ENCODE measurements around the gene CRTC3. TPM values are rescaled to one million over a fixed set of nuclear protein-coding genes. Genes with fewer than 3 reads are reported as not detected.

CRTC3 gene
- total RNA-seq, 2 experiments from 2014 or later, result 28.9 to 30.3 TPM

GRCh38 chr15:90606641-90607040 lies 76.9 kb downstream of the CRTC3 start:
- H3K27me3 Mint-ChIP-seq, result no peaks in the 10 kb centered on the region
- DNase-seq, result no peak
- peaks cover 24% of the 10 kb centered on the region for H3K4me1 Mint-ChIP-seq
- no peak overlapping the region for H3K4me3 Mint-ChIP-seq
- H3K27ac Mint-ChIP-seq, result no peak overlapping the region
- H3K9me3 Mint-ChIP-seq, result no peaks in the 10 kb centered on the region
- H3K36me3 Mint-ChIP-seq, result peaks cover 37% of the 10 kb centered on the region

GRCh38 chr15:90607361-90607760 lies 77.6 kb downstream of the CRTC3 start:
- no peak for DNase-seq
- Mint-ChIP-seq H3K27ac (no peak overlapping the region), H3K9me3 (no peaks in the 10 kb centered on the region), H3K4me1 (peaks cover 25% of the 10 kb centered on the region), H3K4me3 (no peak overlapping the region), H3K27me3 (no peaks in the 10 kb centered on the region), H3K36me3 (peaks cover 32% of the 10 kb centered on the region)

- Mint-ChIP-seq H3K4me3 (no peak overlapping the region), H3K9me3 (no peaks in the 10 kb centered on the region), H3K27me3 (no peaks in the 10 kb centered on the region), H3K4me1 (peaks cover 21% of the 10 kb centered on the region), H3K27ac (no peak overlapping the region), H3K36me3 (peaks cover 21% of the 10 kb centered on the region)
- DNase-seq, result no peak
Observed at GRCh38 chr15:90609242-90610180, 79.8 kb downstream of the CRTC3 start.

GRCh38 chr15:90610190-90610589 lies 80.5 kb downstream of the CRTC3 start:
- H3K4me3 Mint-ChIP-seq, result no peak overlapping the region
- peaks cover 19% of the 10 kb centered on the region for H3K4me1 Mint-ChIP-seq
- H3K9me3 Mint-ChIP-seq, result no peaks in the 10 kb centered on the region
- H3K27ac Mint-ChIP-seq, result no peak overlapping the region
- H3K27me3 Mint-ChIP-seq, result no peaks in the 10 kb centered on the region
- peaks cover 16% of the 10 kb centered on the region for H3K36me3 Mint-ChIP-seq
- DNase-seq, result no peak

GRCh38 chr15:90611157-90611556 lies 81.4 kb downstream of the CRTC3 start:
- H3K27ac Mint-ChIP-seq, result no peak overlapping the region
- no peaks in the 10 kb centered on the region for H3K9me3 Mint-ChIP-seq

GRCh38 chr15:90617171-90617570 lies 87.4 kb downstream of the CRTC3 start:
- Mint-ChIP-seq H3K27ac (no peak overlapping the region), H3K4me1 (peaks cover 36% of the 10 kb centered on the region), H3K9me3 (no peaks in the 10 kb centered on the region), H3K36me3 (peaks cover 31% of the 10 kb centered on the region), H3K4me3 (no peak overlapping the region), H3K27me3 (no peaks in the 10 kb centered on the region)
- DNase-seq, result no peak

More at GRCh38 chr15:90611157-90611556, 81.4 kb downstream of the CRTC3 start:
- Mint-ChIP-seq H3K36me3 (peaks cover 13% of the 10 kb centered on the region), H3K27me3 (no peaks in the 10 kb centered on the region), H3K4me1 (peaks cover 19% of the 10 kb centered on the region), H3K4me3 (no peak overlapping the region)
- no peak for DNase-seq

- H3K9me3 Mint-ChIP-seq, result no peaks in the 10 kb centered on the region
- peaks cover 36% of the 10 kb centered on the region for H3K4me1 Mint-ChIP-seq
- no peak for DNase-seq
- H3K4me3 Mint-ChIP-seq, result no peak overlapping the region
- H3K36me3 Mint-ChIP-seq, result peaks cover 31% of the 10 kb centered on the region
- no peak overlapping the region for H3K27ac Mint-ChIP-seq
- no peaks in the 10 kb centered on the region for H3K27me3 Mint-ChIP-seq
Observed at GRCh38 chr15:90617668-90618097, 88.0 kb downstream of the CRTC3 start.

GRCh38 chr15:90618330-90619125 lies 88.8 kb downstream of the CRTC3 start:
- H3K4me3 Mint-ChIP-seq, result no peak overlapping the region
- DNase-seq, result no peak
- no peak overlapping the region for H3K27ac Mint-ChIP-seq
- H3K27me3 Mint-ChIP-seq, result no peaks in the 10 kb centered on the region
- peaks cover 31% of the 10 kb centered on the region for H3K36me3 Mint-ChIP-seq
- peaks cover 36% of the 10 kb centered on the region for H3K4me1 Mint-ChIP-seq
- H3K9me3 Mint-ChIP-seq, result no peaks in the 10 kb centered on the region

GRCh38 chr15:90619468-90619867 lies 89.7 kb downstream of the CRTC3 start:
- Mint-ChIP-seq H3K4me1 (peaks cover 27% of the 10 kb centered on the region), H3K36me3 (peaks cover 29% of the 10 kb centered on the region), H3K9me3 (no peaks in the 10 kb centered on the region), H3K4me3 (no peak overlapping the region), H3K27ac (no peak overlapping the region), H3K27me3 (no peaks in the 10 kb centered on the region)
- no peak for DNase-seq

GRCh38 chr15:90619939-90620338 lies 90.2 kb downstream of the CRTC3 start:
- Mint-ChIP-seq H3K9me3 (no peaks in the 10 kb centered on the region), H3K27ac (peak overlapping the region; percentile 39), H3K36me3 (peaks cover 29% of the 10 kb centered on the region), H3K4me1 (peaks cover 25% of the 10 kb centered on the region), H3K4me3 (peak overlapping the region; percentile 32), H3K27me3 (no peaks in the 10 kb centered on the region)
- DNase-seq, result no peak

GRCh38 chr15:90620379-90621067 lies 90.8 kb downstream of the CRTC3 start:
- H3K36me3 Mint-ChIP-seq, result peaks cover 28% of the 10 kb centered on the region
- H3K9me3 Mint-ChIP-seq, result no peaks in the 10 kb centered on the region
- DNase-seq, result no peak
- no peaks in the 10 kb centered on the region for H3K27me3 Mint-ChIP-seq
- H3K4me3 Mint-ChIP-seq, result no peak overlapping the region
- H3K4me1 Mint-ChIP-seq, result peaks cover 23% of the 10 kb centered on the region
- H3K27ac Mint-ChIP-seq, result peak overlapping the region; percentile 30

- peaks cover 14% of the 10 kb centered on the region for H3K36me3 Mint-ChIP-seq
- H3K27me3 Mint-ChIP-seq, result no peaks in the 10 kb centered on the region
- DNase-seq, result no peak
- no peaks in the 10 kb centered on the region for H3K9me3 Mint-ChIP-seq
- no peak overlapping the region for H3K4me3 Mint-ChIP-seq
- peaks cover 12% of the 10 kb centered on the region for H3K4me1 Mint-ChIP-seq
- H3K27ac Mint-ChIP-seq, result no peak overlapping the region
Observed at GRCh38 chr15:90623854-90624253, 94.1 kb downstream of the CRTC3 start.

- H3K27ac Mint-ChIP-seq, result no peak overlapping the region
- H3K4me1 Mint-ChIP-seq, result peaks cover 12% of the 10 kb centered on the region
- no peaks in the 10 kb centered on the region for H3K27me3 Mint-ChIP-seq
- no peak overlapping the region for H3K4me3 Mint-ChIP-seq
- DNase-seq, result no peak
- H3K9me3 Mint-ChIP-seq, result no peaks in the 10 kb centered on the region
- H3K36me3 Mint-ChIP-seq, result peaks cover 14% of the 10 kb centered on the region
Observed at GRCh38 chr15:90624278-90624981, 94.7 kb downstream of the CRTC3 start.

- no peaks in the 10 kb centered on the region for H3K27me3 Mint-ChIP-seq
- no peak for DNase-seq
- H3K9me3 Mint-ChIP-seq, result no peaks in the 10 kb centered on the region
- H3K27ac Mint-ChIP-seq, result no peak overlapping the region
- H3K36me3 Mint-ChIP-seq, result peaks cover 9% of the 10 kb centered on the region
- H3K4me1 Mint-ChIP-seq, result peaks cover 7% of the 10 kb centered on the region
- no peak overlapping the region for H3K4me3 Mint-ChIP-seq
Observed at GRCh38 chr15:90625037-90625436, 95.3 kb downstream of the CRTC3 start.

Data from activated naive CD8-positive, alpha-beta T cell treated with anti-CD3 and anti-CD28 coated beads for 36 hours (primary cell).